MM.1S (cell line): ENCODE results near the gene TMCO6.
"Not testable (repeated sequence)": the region's sequence is repeated elsewhere in the genome, so short reads cannot be mapped to it uniquely, and the experiment has no call there.

Experiments
- EZH2phosphoT487 ChIP-seq: fragments of 300-600 bp; sonication (generic); IDR thresholded peaks from 2 replicates; pipeline ENCODE4 v1.6.1; 2018; ENCODE audit warnings: antibody characterized with exemption, low read length
- TF ChIP-seq, protein P1 (sequence below): fragments of 300-600 bp; sonication (generic); IDR thresholded peaks from 2 replicates; pipeline ENCODE4 v1.5.1; 2016; ENCODE audit warnings: antibody characterized with exemption, low read length, mixed read lengths

DNA sequence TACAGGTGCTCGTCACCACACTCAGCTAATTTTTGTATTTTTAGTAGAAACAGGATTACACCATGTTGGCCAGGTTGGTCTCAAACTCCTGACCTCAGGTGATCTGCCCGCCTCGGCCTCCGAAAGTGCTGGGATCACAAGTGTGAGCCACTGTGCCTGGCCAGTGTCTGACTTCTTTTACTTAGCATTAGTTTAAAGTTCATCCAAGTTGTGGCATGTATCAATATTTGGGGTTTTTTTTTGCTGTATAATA is 35.9 kb upstream of the TMCO6 start:
- TF ChIP-seq, protein P1, sequence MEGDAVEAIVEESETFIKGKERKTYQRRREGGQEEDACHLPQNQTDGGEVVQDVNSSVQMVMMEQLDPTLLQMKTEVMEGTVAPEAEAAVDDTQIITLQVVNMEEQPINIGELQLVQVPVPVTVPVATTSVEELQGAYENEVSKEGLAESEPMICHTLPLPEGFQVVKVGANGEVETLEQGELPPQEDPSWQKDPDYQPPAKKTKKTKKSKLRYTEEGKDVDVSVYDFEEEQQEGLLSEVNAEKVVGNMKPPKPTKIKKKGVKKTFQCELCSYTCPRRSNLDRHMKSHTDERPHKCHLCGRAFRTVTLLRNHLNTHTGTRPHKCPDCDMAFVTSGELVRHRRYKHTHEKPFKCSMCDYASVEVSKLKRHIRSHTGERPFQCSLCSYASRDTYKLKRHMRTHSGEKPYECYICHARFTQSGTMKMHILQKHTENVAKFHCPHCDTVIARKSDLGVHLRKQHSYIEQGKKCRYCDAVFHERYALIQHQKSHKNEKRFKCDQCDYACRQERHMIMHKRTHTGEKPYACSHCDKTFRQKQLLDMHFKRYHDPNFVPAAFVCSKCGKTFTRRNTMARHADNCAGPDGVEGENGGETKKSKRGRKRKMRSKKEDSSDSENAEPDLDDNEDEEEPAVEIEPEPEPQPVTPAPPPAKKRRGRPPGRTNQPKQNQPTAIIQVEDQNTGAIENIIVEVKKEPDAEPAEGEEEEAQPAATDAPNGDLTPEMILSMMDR: not testable (repeated sequence)
- TF ChIP-seq EZH2phosphoT487: not testable (repeated sequence)
